Progenitor cell of endocrine pancreas (in vitro differentiated cells): ENCODE data around the gene DUSP12. TPM values are rescaled to one million over a fixed set of nuclear protein-coding genes. Genes with fewer than 3 reads are reported as not detected.

ENCODE experiments used
- DNase-seq: peaks from one replicate; pipeline ENCODE4 v3.0.0; 2021; ENCODE audit warnings: low spot score; ENCODE audit not compliant: unreplicated experiment
- H3K27ac Mint-ChIP-seq: 2 replicates; pipeline ENCODE4 v1.8.0; 2021; ENCODE audit warnings: mild to moderate bottlenecking, moderate library complexity, mixed read lengths
- H3K27me3 Mint-ChIP-seq: 2 replicates; pipeline ENCODE4 v1.8.0; 2021; ENCODE audit warnings: mixed read lengths
- H3K36me3 Mint-ChIP-seq: 2 replicates; pipeline ENCODE4 v1.8.0; 2022; ENCODE audit warnings: mixed read lengths; ENCODE audit not compliant: insufficient read depth
- H3K4me1 Mint-ChIP-seq: 2 replicates; pipeline ENCODE4 v1.8.0; 2021; ENCODE audit warnings: low read depth, mixed read lengths
- H3K4me3 Mint-ChIP-seq: 2 replicates; pipeline ENCODE4 v1.8.0; 2021; ENCODE audit warnings: low read depth, mild to moderate bottlenecking, moderate library complexity, mixed read lengths
- H3K9me3 Mint-ChIP-seq: 2 replicates; pipeline ENCODE4 v1.8.0; 2021; ENCODE audit warnings: low read depth, mixed read lengths
- total RNA-seq: library from RNA; stranded (reverse); gene quantifications from 2 replicates; pipeline ENCODE4 v1.2.1, GENCODE V29; 2021
- TF ChIP-seq, protein P1 (sequence below): fragments of 200-600 bp; sonication (generic); IDR thresholded peaks from one replicate; pipeline ENCODE4 v1.5.0; 2021; ENCODE audit warnings: antibody characterized with exemption, mild to moderate bottlenecking; ENCODE audit not compliant: unreplicated experiment

The DUSP12 gene
- total RNA-seq, 1 donor from 2014 or later: 31.0 TPM

DNA sequence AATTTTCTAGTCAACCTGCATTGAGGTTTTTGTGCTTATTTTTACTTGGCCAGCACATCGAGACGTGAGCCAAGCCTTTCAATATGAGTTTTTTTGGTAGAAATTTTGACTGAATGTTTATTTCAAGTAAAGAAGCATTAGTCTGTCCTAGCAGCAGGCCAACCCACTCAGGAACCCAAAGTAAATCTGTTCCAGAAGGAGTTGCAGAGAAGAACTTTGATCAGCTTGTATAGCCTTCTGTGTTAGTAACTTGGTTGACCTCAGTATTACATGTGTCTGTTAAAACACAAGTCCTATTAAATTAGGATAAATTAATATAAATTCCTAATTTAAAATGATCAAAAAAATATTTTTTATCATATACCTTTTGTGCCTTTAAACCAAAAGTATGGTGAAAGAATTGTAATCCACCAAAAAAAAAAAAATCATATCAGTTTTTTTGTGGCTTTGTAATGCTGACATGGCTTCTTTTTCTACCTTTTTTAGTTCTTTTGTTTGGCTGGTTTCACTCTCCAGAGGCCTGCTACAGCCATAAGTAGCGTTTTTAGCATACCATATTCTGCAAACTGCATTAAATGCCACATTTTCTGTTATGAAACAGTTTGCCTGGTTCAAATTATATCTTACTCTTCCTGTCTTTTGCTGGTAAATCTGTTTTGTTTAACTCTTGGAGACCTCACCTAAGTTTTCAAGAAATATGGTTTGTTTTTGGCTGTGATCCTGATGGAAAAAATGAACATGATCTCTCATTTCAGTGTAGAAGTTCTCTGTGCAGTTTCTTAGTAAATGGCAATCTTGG lies 56.0 kb downstream of the DUSP12 start:
- Mint-ChIP-seq H3K27ac (no peak overlapping the region), H3K36me3 (peaks cover 23% of the 10 kb centered on the region), H3K4me3 (no peak overlapping the region), H3K4me1 (no peaks in the 10 kb centered on the region), H3K27me3 (no peaks in the 10 kb centered on the region), H3K9me3 (peaks cover 10% of the 10 kb centered on the region)
- DNase-seq: no peak
- TF ChIP-seq, protein P1, sequence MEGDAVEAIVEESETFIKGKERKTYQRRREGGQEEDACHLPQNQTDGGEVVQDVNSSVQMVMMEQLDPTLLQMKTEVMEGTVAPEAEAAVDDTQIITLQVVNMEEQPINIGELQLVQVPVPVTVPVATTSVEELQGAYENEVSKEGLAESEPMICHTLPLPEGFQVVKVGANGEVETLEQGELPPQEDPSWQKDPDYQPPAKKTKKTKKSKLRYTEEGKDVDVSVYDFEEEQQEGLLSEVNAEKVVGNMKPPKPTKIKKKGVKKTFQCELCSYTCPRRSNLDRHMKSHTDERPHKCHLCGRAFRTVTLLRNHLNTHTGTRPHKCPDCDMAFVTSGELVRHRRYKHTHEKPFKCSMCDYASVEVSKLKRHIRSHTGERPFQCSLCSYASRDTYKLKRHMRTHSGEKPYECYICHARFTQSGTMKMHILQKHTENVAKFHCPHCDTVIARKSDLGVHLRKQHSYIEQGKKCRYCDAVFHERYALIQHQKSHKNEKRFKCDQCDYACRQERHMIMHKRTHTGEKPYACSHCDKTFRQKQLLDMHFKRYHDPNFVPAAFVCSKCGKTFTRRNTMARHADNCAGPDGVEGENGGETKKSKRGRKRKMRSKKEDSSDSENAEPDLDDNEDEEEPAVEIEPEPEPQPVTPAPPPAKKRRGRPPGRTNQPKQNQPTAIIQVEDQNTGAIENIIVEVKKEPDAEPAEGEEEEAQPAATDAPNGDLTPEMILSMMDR: no peak

Other genes with a start within 250 kb of the DUSP12 start
- gene FCGR2A, start 244.3 kb upstream of the DUSP12 start, total RNA-seq: 0.40 TPM in 1 of 2 replicates, not detected in the other
- gene HSPA6, start 225.2 kb upstream of the DUSP12 start, total RNA-seq: 0.16 TPM in 1 of 2 replicates, not detected in the other
- gene FCGR3A, start 200.0 kb upstream of the DUSP12 start, total RNA-seq: not detected in 2 replicates
- not detected in 2 replicates for gene FCGR3B, start 118.6 kb upstream of the DUSP12 start, total RNA-seq
- gene FCGR2B, start 86.6 kb upstream of the DUSP12 start, total RNA-seq: 0.36 and 0.55 TPM in 2 replicates
- not detected in 2 replicates for gene FCRLA, start 42.6 kb upstream of the DUSP12 start, total RNA-seq
- 0.14 and 0.33 TPM in 2 replicates for gene FCRLB, start 28.2 kb upstream of the DUSP12 start, total RNA-seq
- gene ATF6, start 16.5 kb downstream of the DUSP12 start, total RNA-seq: 20.4 and 21.0 TPM in 2 replicates